ENCODE results near the gene DDX25. TPM values are rescaled to one million over a fixed set of nuclear protein-coding genes. Genes with fewer than 3 reads are reported as not detected.

DDX25 gene
- total RNA-seq, 1 donor from 2014 or later = 1.8 TPM

- TF ChIP-seq CTCF (conservative IDR thresholded peaks at IDR 0.05) = peak; percentile 96
- H3K36me3 Mint-ChIP-seq = peaks cover 3% of the 10 kb centered on the region
Measured at GRCh38 chr11:125923012-125923579, 18.8 kb downstream of the DDX25 start.

GRCh38 chr11:125923633-125924032 is 19.3 kb downstream of the DDX25 start:
- Mint-ChIP-seq H3K36me3 (peaks cover 3% of the 10 kb centered on the region), H3K9me3 (no peaks in the 10 kb centered on the region), H3K4me1 (ENCODE audit: unreplicated experiment) (peaks cover 34% of the 10 kb centered on the region), H3K4me3 (no peak overlapping the region), H3K27me3 (peaks cover 11% of the 10 kb centered on the region), H3K27ac (no peak overlapping the region)
- no peak for DNase-seq (ENCODE audit: extremely low spot score, unreplicated experiment)
- no peak for TF ChIP-seq CTCF (conservative IDR thresholded peaks at IDR 0.05)

More at GRCh38 chr11:125923012-125923579, 18.8 kb downstream of the DDX25 start:
- H3K4me3 Mint-ChIP-seq = no peak overlapping the region
- DNase-seq (ENCODE audit: extremely low spot score, unreplicated experiment) = no peak
- no peak overlapping the region for H3K27ac Mint-ChIP-seq
- no peaks in the 10 kb centered on the region for H3K9me3 Mint-ChIP-seq
- H3K4me1 Mint-ChIP-seq (ENCODE audit: unreplicated experiment) = peaks cover 34% of the 10 kb centered on the region
- peaks cover 13% of the 10 kb centered on the region for H3K27me3 Mint-ChIP-seq

- Mint-ChIP-seq H3K27ac (no peak overlapping the region), H3K4me3 (no peak overlapping the region), H3K9me3 (no peaks in the 10 kb centered on the region), H3K4me1 (ENCODE audit: unreplicated experiment) (peaks cover 31% of the 10 kb centered on the region), H3K27me3 (peaks cover 8% of the 10 kb centered on the region), H3K36me3 (no peaks in the 10 kb centered on the region)
- DNase-seq (ENCODE audit: extremely low spot score, unreplicated experiment) = no peak
- TF ChIP-seq CTCF (conservative IDR thresholded peaks at IDR 0.05) = no peak
Measured at GRCh38 chr11:125924384-125925007, 20.2 kb downstream of the DDX25 start.

- Mint-ChIP-seq H3K27me3 (peaks cover 8% of the 10 kb centered on the region), H3K36me3 (no peaks in the 10 kb centered on the region)
- DNase-seq (ENCODE audit: extremely low spot score, unreplicated experiment) = no peak
Measured at GRCh38 chr11:125925247-125925740, 21.0 kb downstream of the DDX25 start.

GRCh38 chr11:125925804-125926203 is 21.5 kb downstream of the DDX25 start:
- no peak overlapping the region for H3K4me3 Mint-ChIP-seq
- DNase-seq (ENCODE audit: extremely low spot score, unreplicated experiment) = no peak
- TF ChIP-seq CTCF (conservative IDR thresholded peaks at IDR 0.05) = no peak
- no peaks in the 10 kb centered on the region for H3K9me3 Mint-ChIP-seq
- H3K36me3 Mint-ChIP-seq = no peaks in the 10 kb centered on the region
- H3K27me3 Mint-ChIP-seq = peaks cover 8% of the 10 kb centered on the region
- no peak overlapping the region for H3K27ac Mint-ChIP-seq
- peaks cover 27% of the 10 kb centered on the region for H3K4me1 Mint-ChIP-seq (ENCODE audit: unreplicated experiment)

More at GRCh38 chr11:125925247-125925740, 21.0 kb downstream of the DDX25 start:
- TF ChIP-seq CTCF (conservative IDR thresholded peaks at IDR 0.05) = no peak
- no peaks in the 10 kb centered on the region for H3K9me3 Mint-ChIP-seq
- no peak overlapping the region for H3K4me3 Mint-ChIP-seq
- no peak overlapping the region for H3K27ac Mint-ChIP-seq
- H3K4me1 Mint-ChIP-seq (ENCODE audit: unreplicated experiment) = peaks cover 27% of the 10 kb centered on the region
